Neural crest cell (in vitro differentiated cells): ENCODE data around the gene TAF4. TPM values are rescaled to one million over a fixed set of nuclear protein-coding genes. Genes with fewer than 3 reads are reported as not detected.

ENCODE experiments used
- DNase-seq: peaks from one replicate; pipeline ENCODE4 v3.0.0; 2021; ENCODE audit warnings: low read depth, mixed read lengths, low spot score
- H3K27ac Mint-ChIP-seq: one replicate; pipeline ENCODE4 v1.8.0; 2021; ENCODE audit warnings: mild to moderate bottlenecking, mixed read lengths; ENCODE audit not compliant: unreplicated experiment
- H3K27me3 Mint-ChIP-seq: 2 replicates; pipeline ENCODE4 v1.8.0; 2021; ENCODE audit warnings: low read depth, mild to moderate bottlenecking, mixed read lengths
- H3K36me3 Mint-ChIP-seq: 2 replicates; pipeline ENCODE4 v1.8.0; 2021; ENCODE audit warnings: low read depth, mild to moderate bottlenecking, mixed read lengths
- H3K4me1 Mint-ChIP-seq: 2 replicates; pipeline ENCODE4 v1.8.0; 2021; ENCODE audit warnings: mixed read lengths
- H3K4me3 Mint-ChIP-seq: one replicate; pipeline ENCODE4 v1.8.0; 2021; ENCODE audit warnings: mild to moderate bottlenecking, mixed read lengths
- H3K9me3 Mint-ChIP-seq: 2 replicates; pipeline ENCODE4 v1.8.0; 2021; ENCODE audit warnings: mixed read lengths
- total RNA-seq: library from RNA; stranded (reverse); gene quantifications from 2 replicates; pipeline ENCODE4 v1.2.1, GENCODE V29; 2021
- TF ChIP-seq, protein P1 (sequence below): fragments of 200-600 bp; sonication (generic); conservative IDR thresholded peaks from 2 replicates; pipeline ENCODE4 v1.5.0; 2021; ENCODE audit warnings: antibody characterized with exemption, mild to moderate bottlenecking

The TAF4 gene
- total RNA-seq, 1 donor from 2014 or later = 33.6 TPM

DNA sequence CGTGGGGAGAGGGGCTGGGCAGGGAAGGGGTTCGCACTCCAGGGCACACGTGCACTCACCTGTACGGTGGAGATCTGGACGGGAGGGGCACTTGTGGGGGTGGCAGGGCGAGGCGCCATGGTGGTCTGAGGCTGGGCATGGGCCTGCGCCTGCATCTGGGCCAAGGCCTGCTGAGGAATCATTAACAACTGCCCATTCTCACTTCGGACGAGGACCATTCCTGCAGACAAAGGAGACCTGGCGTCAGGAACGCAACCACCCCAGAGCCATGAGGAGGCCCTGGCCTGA lies 51.2 kb downstream of the TAF4 start:
- no peak for DNase-seq
- TF ChIP-seq, protein P1, sequence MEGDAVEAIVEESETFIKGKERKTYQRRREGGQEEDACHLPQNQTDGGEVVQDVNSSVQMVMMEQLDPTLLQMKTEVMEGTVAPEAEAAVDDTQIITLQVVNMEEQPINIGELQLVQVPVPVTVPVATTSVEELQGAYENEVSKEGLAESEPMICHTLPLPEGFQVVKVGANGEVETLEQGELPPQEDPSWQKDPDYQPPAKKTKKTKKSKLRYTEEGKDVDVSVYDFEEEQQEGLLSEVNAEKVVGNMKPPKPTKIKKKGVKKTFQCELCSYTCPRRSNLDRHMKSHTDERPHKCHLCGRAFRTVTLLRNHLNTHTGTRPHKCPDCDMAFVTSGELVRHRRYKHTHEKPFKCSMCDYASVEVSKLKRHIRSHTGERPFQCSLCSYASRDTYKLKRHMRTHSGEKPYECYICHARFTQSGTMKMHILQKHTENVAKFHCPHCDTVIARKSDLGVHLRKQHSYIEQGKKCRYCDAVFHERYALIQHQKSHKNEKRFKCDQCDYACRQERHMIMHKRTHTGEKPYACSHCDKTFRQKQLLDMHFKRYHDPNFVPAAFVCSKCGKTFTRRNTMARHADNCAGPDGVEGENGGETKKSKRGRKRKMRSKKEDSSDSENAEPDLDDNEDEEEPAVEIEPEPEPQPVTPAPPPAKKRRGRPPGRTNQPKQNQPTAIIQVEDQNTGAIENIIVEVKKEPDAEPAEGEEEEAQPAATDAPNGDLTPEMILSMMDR = no peak
- H3K4me3 Mint-ChIP-seq = no peak overlapping the region
- H3K27ac Mint-ChIP-seq = no peak overlapping the region
- H3K4me1 Mint-ChIP-seq = no peaks in the 10 kb centered on the region
- H3K9me3 Mint-ChIP-seq = no peaks in the 10 kb centered on the region
- no peaks in the 10 kb centered on the region for H3K36me3 Mint-ChIP-seq
- no peaks in the 10 kb centered on the region for H3K27me3 Mint-ChIP-seq

DNA sequence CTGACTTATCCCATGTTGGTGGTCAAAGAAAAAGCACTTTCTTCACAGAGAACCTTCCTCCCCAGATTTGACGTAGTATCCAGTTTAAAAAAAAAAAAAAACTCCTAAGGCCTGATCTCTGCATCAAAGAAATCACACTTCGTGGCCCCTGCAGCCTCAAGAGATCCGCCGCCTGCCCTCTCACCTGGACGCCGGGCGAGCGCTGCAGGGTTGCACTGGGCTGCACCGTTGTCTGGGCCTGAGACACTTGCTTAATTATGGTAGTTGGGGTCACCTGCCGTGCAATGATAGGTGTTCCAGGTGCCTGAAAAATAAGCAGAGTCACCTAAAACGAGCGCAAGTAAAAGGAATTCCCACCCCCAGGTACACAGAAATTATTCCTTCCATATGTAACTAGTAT lies 53.0 kb downstream of the TAF4 start:
- Mint-ChIP-seq H3K4me1 (no peaks in the 10 kb centered on the region), H3K9me3 (no peaks in the 10 kb centered on the region), H3K27ac (no peak overlapping the region), H3K4me3 (no peak overlapping the region), H3K36me3 (peaks cover 4% of the 10 kb centered on the region), H3K27me3 (no peaks in the 10 kb centered on the region)
- no peak for DNase-seq
- TF ChIP-seq, protein P1 = no peak

- H3K9me3 Mint-ChIP-seq = no peaks in the 10 kb centered on the region
- H3K36me3 Mint-ChIP-seq = peaks cover 5% of the 10 kb centered on the region
- no peak for DNase-seq
- no peak overlapping the region for H3K27ac Mint-ChIP-seq
- H3K27me3 Mint-ChIP-seq = no peaks in the 10 kb centered on the region
- H3K4me3 Mint-ChIP-seq = no peak overlapping the region
- H3K4me1 Mint-ChIP-seq = no peaks in the 10 kb centered on the region
- TF ChIP-seq, protein P1 = no peak
Measured at GRCh38 chr20:62011938-62012534, 53.6 kb downstream of the TAF4 start.

DNA sequence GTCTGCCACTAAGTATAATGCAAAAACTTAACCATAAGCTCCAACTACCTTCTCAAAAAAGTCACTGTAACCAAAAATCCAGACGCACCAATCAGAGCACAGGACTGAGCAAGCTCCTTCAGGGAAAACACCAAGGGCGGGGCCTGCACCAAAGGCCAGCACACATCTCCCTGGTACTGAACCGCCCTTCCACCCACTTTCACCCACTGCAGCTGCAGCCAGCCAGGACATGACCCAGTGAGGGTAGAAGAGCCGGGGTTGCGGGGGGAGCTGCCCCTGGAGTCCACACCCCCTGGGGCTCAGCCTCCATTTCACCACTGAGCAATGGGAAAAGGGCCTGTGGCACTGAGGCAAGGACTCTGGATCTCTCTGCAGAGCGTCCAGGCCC lies 54.3 kb downstream of the TAF4 start:
- DNase-seq = no peak
- TF ChIP-seq, protein P1 = no peak
- Mint-ChIP-seq H3K27me3 (no peaks in the 10 kb centered on the region), H3K27ac (no peak overlapping the region), H3K36me3 (peaks cover 5% of the 10 kb centered on the region), H3K9me3 (no peaks in the 10 kb centered on the region), H3K4me1 (no peaks in the 10 kb centered on the region), H3K4me3 (no peak overlapping the region)

DNA sequence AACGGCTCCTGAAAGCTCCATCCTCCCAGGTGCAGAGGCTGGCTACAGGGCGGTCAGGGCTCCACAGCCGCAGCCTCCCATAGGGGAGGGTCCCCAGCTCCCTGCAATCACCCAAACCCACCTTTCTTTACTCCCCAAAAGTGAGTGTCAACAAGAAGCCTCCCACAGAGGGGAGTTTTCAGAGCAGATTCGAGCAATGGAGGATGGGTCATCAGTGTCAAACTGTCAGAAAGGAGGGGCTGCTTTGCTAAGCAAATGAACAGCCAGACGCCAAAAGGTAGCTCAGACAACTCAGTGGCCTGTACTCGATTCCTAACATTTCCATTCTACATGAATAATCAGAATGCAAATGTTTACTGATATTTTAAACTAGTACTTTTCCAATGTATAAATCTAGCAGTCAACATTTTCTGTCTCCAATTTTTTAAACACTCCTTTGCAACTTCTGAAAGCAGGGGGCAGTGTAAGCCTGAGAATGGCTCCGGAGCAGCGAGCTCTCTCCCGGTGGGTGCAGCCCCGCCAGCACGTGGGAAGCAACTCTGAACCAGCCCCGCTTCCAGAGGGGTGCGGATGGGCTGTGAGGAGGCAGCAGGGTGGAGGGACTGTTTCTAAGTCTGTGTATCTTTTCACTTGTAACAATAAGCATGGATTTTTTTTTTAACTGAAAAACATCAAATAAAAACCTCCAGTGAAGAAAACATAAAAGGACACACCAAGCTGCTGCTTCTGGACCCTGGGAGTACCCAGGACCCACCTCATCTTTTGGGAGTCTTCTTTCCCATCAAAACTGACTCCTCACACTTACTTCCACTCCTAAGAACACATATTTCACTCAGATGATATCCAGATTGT lies 54.9 kb downstream of the TAF4 start:
- H3K9me3 Mint-ChIP-seq = no peaks in the 10 kb centered on the region

More for the DNA sequence above, 54.9 kb downstream of the TAF4 start:
- peaks cover 5% of the 10 kb centered on the region for H3K36me3 Mint-ChIP-seq
- peak; percentile 47 for DNase-seq
- H3K27ac Mint-ChIP-seq = no peak overlapping the region
- H3K4me3 Mint-ChIP-seq = no peak overlapping the region
- H3K4me1 Mint-ChIP-seq = no peaks in the 10 kb centered on the region
- TF ChIP-seq, protein P1 = peak; percentile 87
- H3K27me3 Mint-ChIP-seq = no peaks in the 10 kb centered on the region
